Cardiac muscle cell (in vitro differentiated cells and primary cell): ENCODE measurements around the gene C19orf73. TPM values are rescaled to one million over a fixed set of nuclear protein-coding genes. Genes with fewer than 3 reads are reported as not detected.
"Not testable (repeated sequence)": the region's sequence is repeated elsewhere in the genome, so short reads cannot be mapped to it uniquely, and the experiment has no call there.

Source experiments
- DNase-seq, 2 donors: peaks; one replicate each; pipeline versions ENCODE4 v3.0.0 to v3.0.0-alpha.2; 2010 to 2017; ENCODE audit warnings: low read depth in 1 of 2, low spot score in 1 of 2
- H3K27ac ChIP-seq: fragments of 200-600 bp; sonication (generic); 2 replicates; pipeline ENCODE4 v1.5.1; 2016
- H3K27me3 ChIP-seq: fragments of 200-600 bp; sonication (generic); 2 replicates; pipeline ENCODE4 v1.6.0; 2016; ENCODE audit warnings: control low read depth
- H3K36me3 ChIP-seq: fragments of 200-600 bp; sonication (generic); 2 replicates; pipeline ENCODE4 v1.5.1; 2016; ENCODE audit warnings: control low read depth
- H3K4me1 ChIP-seq: fragments of 200-600 bp; sonication (generic); 2 replicates; pipeline ENCODE4 v1.8.1; 2017; ENCODE audit warnings: low read depth, mild to moderate bottlenecking, mixed run types
- H3K4me3 ChIP-seq: fragments of 200-600 bp; sonication (generic); 2 replicates; pipeline ENCODE4 v1.5.1; 2016; ENCODE audit warnings: mild to moderate bottlenecking
- H3K9me3 ChIP-seq: fragments of 200-600 bp; sonication (generic); 2 replicates; pipeline ENCODE4 v1.5.1; 2017; ENCODE audit warnings: low read depth, mild to moderate bottlenecking, control low read depth
- CTCF ChIP-seq: IDR thresholded peaks from 2 replicates; pipeline ENCODE4 v1.5.1; 2012; ENCODE audit warnings: low read depth, mild to moderate bottlenecking, low read length
- polyA plus RNA-seq: library from polyadenylated mRNA; unstranded; fragments of >200 nt; fragmentation: Nextera tagmentation; extraction: Ambion mirVana; gene quantifications from 2 replicates; pipeline ENCODE4 v1.2.1, GENCODE V29; 2016
- total RNA-seq: library from RNA; depleted of rRNA; stranded (reverse); fragments of >200 nt; gene quantifications from 2 replicates; pipeline ENCODE4 v1.2.3, GENCODE V29; 2016

C19orf73 gene
- total and polyA plus RNA-seq, 2 experiments from 2014 or later, result 9.6 to 12.5 TPM

GRCh38 chr19:49150106-49150943 is 31.4 kb upstream of the C19orf73 start:
- H3K4me1 ChIP-seq, result peaks cover 22% of the 10 kb centered on the region
- peak overlapping the region; percentile 72 for H3K27ac ChIP-seq
- peak overlapping the region; percentile 56 for H3K4me3 ChIP-seq

GRCh38 chr19:49149652-49150105 is 30.7 kb upstream of the C19orf73 start:
- TF ChIP-seq CTCF, result no peak
- Histone ChIP-seq H3K4me1 (peaks cover 21% of the 10 kb centered on the region), H3K36me3 (no peaks in the 10 kb centered on the region), H3K27ac (peak overlapping the region; percentile 72), H3K27me3 (no peaks in the 10 kb centered on the region), H3K9me3 (no peaks in the 10 kb centered on the region), H3K4me3 (peak overlapping the region; percentile 56)
- peak; percentile 82 to 94 for DNase-seq

More at GRCh38 chr19:49150106-49150943, 31.4 kb upstream of the C19orf73 start:
- TF ChIP-seq CTCF, result no peak
- H3K36me3 ChIP-seq, result no peaks in the 10 kb centered on the region
- H3K9me3 ChIP-seq, result no peaks in the 10 kb centered on the region
- H3K27me3 ChIP-seq, result no peaks in the 10 kb centered on the region
- peak; percentile 87 to 95 for DNase-seq

GRCh38 chr19:49148784-49149651 is 30.1 kb upstream of the C19orf73 start:
- Histone ChIP-seq H3K4me1 (peaks cover 18% of the 10 kb centered on the region), H3K9me3 (no peaks in the 10 kb centered on the region), H3K4me3 (peak overlapping the region; percentile 56), H3K27ac (peak overlapping the region; percentile 90), H3K27me3 (no peaks in the 10 kb centered on the region), H3K36me3 (no peaks in the 10 kb centered on the region)
- peak; percentile 98 to 100 for DNase-seq
- TF ChIP-seq CTCF, result no peak

GRCh38 chr19:49148044-49148682 is 29.2 kb upstream of the C19orf73 start:
- Histone ChIP-seq H3K9me3 (no peaks in the 10 kb centered on the region), H3K4me3 (peak overlapping the region; percentile 40), H3K27me3 (no peaks in the 10 kb centered on the region), H3K4me1 (peaks cover 19% of the 10 kb centered on the region), H3K27ac (peak overlapping the region; percentile 90), H3K36me3 (no peaks in the 10 kb centered on the region)
- DNase-seq, result no peak
- no peak for TF ChIP-seq CTCF

- H3K27me3 ChIP-seq, H3K4me3 ChIP-seq, H3K36me3 ChIP-seq, DNase-seq, H3K9me3 ChIP-seq: not testable (repeated sequence)
- Histone ChIP-seq H3K27ac (peak overlapping the region; percentile 20), H3K4me1 (peaks cover 19% of the 10 kb centered on the region)
Measured at GRCh38 chr19:49146408-49146770, 27.4 kb upstream of the C19orf73 start.
